NCI-H345 treated with DMSO at 0.1 percent for 48 hours (cell line): ENCODE data around the gene MTCL3.

Source experiments
- DNase-seq: peaks from one replicate; lab custom pipeline; 2025; ENCODE audit not compliant: unreplicated experiment; lab: John Stamatoyannopoulos, UW

MTCL3 gene

DNA sequence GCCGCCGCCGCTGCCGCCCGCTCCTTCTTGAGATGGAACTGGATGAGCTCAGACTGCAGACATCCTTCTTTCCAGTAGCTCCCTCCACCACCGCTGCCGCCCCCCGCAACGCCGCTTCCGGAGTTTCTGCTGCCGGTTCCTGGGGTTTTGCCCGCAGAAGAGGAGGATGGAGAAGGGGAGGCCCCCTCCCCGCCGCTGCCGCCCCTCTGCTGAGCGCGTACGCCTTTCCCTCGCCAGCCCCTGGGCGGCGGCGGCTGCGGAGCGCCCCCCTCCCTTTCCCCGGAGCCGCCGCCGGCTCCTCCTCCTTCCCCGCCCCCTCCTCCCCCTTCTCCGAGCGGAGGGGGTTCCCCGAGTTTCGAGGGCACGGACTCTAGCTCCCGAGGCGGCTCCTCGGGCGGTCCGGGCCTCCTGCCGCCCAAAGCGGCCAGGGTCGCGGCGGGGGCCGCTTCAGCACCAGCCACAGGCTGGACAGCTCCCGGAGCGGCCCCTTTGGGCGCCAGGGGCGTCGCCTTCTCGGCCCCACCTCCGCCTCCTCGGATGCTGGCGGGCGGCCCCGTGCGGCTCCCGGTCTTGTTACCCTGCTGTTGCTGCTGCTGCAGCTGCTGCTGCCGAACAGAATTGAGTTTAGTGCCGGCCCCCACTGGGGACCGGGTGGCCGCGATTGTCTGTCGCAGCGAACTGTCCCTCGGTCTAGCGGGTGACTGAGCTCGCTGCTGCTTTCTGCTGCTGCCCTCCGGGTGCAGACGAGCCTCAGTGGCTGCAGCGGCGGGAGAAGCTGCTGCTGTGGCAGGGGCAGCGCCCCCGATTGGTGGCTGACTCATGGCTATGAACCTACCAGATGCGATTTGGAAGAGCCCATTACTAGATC, 3.1 kb downstream of the MTCL3 start:
- peak; percentile 89 for DNase-seq

DNA sequence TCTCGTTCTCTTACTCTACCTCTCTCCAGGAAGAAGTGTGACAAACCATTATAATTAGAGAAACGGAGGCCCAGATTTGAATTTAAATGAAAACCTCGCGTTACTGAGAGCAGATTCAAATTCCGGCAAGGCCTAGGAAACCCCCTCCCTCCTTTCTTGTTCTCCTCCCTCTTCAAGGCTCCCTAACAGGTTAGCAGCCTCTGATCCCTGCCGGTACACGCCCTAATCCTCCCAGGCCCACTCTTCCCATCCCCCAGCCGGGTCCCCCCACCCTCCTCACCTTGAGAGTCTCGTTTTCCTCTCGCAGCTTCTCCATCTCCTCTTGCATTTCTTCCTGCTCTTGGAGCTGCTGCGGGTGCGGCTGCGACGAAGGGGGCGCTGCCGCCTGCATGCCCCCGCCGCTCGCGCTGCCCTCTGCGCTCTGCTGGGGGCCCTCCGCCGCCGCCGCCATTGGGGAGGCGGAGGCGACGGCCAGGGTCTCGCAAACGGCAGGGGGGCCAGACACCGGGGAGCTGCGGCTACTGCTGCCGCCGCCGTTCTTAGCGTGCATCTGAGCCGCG, 3.8 kb downstream of the MTCL3 start:
- DNase-seq: no peak

DNA sequence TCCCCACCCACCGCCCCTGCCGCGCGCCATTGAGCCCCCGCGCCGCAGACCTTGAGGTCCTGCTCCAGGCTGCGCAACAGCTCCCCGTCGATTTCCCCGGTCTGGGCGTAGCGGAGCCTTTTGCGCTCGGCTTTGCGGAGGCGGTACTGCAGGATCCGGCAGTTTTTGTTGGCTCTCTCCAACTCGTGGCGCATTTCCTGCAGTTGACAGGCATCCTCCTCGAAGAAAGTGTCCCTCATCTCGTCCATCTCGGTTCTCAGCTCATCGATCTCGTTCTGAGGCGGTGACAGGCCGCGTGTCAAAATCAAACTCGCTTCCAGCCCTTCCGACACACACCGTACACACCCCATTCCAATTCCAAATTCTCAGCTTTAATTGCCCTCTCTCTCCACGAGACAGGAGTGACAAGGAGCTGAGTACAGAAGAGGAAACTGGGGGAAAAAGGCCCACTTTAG, 4.3 kb downstream of the MTCL3 start:
- no peak for DNase-seq

DNA sequence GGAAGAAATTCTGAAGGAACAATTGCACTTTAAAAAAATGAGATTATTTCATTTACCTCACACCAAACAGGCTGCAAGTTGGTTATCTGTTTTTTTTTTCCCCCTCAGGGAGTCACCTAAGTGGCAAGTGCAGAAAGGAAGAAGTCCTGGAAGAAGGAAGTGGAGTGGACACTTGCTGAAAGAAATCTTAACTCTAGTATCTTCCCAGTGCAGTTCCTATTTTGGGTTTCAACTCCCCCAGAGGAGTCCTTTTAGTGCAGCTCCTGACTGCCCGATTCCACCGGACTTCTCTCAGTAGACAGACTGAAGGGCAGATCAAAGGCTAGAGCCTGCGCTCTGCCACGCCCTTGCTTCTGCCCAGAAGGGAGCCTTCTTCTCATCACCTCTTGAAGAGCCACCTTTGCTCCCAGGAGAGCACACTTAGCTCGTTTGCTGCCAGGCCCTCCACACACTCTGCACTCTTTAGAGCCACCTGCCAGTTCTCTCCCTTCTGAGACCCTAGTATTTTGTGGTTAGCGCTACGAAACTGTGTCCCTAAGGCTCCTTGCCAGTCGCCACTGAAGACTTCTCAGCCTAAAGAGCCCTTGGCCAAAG, 4.9 kb downstream of the MTCL3 start:
- DNase-seq: no peak

DNA sequence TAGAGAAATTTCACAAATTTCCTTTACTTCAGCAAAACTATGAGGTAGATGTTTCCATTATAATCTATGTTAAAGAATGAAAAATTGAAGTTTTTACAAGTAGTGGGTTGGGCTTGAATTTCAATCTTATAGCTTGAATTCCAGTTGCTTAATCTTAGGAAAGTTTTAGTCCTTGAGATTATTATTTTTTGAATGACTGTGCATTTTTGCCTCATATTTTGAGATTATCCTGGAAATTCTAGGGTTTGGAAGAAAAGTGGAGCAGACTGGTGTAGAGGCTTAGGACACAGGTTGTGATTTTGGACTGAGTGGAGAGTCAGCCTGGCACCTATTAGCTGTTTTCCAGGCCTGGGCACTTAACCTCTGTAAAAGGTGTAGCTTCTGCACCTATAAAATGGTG, 5.7 kb downstream of the MTCL3 start:
- DNase-seq: no peak

DNA sequence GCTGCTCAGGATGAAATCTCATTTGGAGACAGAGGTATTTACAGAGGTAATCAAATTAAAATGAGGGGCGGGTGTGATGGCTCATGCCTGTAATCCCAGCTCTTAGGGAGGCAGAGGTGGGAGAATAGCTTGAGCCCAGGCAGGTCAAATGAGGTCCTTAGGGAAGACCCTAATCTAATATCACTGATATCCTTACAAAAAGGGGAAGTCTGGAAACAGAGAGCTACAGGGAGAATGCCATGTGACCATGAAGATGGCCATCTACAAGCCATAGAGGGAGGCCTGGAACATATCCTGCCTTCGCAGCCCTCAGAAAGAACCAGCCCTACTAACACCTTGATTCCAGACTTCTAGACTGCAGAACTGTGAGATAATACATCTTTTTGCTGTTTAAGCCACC, 8.3 kb downstream of the MTCL3 start:
- DNase-seq: no peak

DNA sequence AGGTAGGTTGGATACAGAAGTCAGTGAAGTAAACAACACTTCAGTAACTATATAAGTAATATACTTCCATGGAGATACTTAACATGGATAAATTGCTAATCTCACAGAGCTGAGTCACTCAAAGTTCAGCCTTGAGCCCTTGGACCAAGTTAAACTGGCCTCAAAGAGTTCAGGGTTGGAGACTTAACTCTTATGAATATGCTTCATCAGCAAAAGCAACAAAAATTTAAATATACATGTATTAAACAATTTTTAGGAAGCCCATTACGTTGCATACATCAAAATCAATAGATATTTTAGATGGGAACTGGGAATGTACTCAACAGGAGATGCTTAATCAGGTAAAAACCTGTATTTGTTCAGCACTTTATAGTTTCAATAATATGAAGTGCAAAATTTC, 12.2 kb downstream of the MTCL3 start:
- DNase-seq: no peak

DNA sequence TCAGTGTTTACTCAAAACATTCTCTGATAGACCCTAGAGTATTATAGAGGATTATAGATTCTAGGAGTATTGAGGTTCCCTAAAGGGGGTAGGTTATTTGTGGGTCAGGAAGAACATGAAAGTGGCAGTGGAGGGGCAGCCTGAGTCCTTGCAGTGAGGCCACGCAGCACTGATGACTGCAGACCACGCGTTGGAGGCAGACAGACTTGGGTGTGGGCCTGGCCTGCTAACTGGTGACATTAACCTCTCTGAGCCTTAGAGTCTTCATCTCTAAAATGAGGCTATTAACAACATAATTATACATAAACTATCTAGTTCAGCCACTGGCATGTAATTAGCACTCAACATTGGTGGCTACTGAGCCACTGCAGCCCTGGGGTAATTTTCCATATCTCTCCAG, 16.1 kb downstream of the MTCL3 start:
- no peak for DNase-seq

DNA sequence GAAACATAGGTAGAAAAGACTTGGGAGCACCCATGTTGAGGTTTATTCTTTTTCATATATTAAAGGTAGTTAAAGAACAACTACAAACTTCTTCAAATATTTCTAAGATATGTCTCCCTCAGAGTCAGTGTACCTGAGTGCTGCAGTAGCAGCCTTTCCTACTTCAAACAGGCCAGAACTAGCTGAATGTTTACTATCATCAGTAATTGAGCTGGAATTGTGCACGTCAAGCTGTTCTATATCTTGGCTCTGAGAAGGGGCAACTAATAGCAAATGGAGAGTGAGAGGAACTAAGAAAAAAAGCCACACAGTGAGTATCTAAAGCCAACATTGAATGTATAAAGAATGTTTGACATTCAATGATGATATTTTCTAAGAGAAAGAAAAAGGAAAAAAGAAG, 21.7 kb downstream of the MTCL3 start:
- no peak for DNase-seq

DNA sequence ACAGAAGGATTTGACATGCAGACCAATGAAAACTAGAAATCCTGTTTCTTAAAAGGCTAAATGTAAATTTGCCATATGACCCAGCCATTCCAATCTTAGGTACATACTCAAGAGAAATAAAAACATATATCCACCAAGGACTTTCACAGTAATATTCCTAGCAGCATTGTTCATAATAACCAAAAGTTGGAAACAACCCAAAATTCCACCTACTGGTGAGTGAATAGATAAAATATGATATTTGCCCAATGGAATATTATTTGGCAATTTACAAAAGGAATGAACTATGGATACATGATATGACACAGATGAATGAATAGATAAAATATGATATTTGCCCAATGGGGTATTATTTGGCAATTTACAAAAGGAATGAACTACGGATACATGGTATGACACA, 22.7 kb downstream of the MTCL3 start:
- no peak for DNase-seq

DNA sequence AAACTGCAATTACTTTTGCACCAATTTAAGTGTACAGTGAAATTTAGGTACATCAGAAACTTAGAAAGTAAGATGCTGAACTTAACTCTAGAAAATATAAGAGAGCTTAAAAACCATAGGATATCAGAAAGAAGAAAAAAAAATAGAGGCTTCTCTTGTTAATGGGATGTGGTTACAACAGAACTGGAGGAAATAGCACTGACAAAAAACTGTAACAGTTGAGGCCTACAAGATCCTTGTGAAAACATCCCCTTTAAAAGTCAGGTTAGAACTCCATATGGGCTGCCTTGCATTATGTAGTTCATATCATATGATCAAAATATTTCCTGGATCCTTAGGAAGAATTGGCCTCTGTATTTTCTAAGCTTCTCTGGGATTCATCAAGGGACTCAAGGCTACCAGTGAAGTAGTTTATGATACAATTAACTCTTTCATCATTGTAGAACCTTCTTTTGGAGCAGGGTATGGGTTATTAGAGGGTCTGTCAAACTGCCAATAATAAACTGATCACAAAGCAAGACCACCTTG, 24.8 kb downstream of the MTCL3 start:
- no peak for DNase-seq

DNA sequence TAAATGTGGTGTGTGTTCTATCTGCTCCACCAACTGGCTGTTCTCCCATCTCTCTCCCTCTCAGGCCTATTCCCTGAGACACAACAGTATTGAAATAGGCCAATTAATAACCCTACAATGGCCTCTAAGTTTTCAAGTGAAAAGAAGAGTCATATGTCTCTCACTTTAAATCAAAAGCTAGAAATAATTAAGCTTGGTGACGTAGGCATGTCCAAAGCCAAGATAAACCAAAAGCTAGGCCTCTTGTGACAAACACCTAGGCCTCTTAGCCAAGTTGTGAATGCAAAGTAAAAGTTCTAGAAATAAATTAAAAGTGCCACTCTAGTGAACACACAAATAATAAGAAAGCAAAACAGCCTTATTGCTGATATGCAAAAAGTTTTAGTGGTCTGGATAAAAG, 29.9 kb downstream of the MTCL3 start:
- no peak for DNase-seq

DNA sequence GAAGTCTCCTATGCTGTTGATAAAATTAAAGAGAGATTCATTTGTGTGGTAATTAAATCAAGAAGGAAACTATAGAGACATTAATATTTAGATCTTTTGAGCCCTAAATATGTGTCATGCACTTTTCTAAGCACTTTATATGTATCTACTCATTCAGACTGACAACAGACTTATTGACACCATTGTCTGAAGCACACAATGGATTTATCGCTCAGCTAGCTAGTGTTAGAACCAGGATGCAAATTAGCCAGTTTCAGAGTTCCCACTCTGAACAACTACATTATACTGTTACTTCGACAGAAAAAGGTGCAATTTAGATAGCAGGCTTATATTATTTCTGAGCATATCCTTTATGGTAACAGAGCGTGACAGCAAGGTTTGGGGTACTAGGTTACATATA, 32.2 kb downstream of the MTCL3 start:
- DNase-seq: no peak

DNA sequence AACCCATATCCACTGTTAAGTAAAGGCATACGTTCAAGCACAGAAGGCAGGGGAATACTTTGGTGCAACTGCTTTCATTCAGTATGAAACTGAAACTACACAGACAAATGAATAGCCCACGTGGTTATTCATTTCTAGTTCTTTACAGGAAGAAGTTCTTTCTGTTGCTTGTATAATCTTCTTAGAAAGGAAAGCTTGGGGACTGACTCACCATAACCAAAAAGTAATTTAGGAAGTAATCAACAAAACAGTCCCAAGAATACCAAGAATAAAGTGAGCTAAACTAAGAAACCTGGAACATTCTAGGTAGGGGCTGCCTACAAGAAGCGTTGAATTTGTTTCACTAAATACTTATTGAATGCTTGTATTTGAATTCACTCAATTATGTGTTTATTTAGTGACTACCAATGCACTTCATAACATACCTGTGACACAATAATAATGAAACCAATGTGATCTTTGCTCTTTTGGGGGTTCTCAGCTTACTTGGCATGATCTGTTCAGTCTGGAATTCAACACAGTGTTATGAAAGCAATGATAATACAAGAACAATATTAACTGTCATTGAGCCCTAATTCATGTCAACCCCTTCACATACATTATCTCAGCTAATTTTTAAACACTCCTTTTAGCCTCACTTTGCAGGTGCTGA, 34.8 kb downstream of the MTCL3 start:
- no peak for DNase-seq

DNA sequence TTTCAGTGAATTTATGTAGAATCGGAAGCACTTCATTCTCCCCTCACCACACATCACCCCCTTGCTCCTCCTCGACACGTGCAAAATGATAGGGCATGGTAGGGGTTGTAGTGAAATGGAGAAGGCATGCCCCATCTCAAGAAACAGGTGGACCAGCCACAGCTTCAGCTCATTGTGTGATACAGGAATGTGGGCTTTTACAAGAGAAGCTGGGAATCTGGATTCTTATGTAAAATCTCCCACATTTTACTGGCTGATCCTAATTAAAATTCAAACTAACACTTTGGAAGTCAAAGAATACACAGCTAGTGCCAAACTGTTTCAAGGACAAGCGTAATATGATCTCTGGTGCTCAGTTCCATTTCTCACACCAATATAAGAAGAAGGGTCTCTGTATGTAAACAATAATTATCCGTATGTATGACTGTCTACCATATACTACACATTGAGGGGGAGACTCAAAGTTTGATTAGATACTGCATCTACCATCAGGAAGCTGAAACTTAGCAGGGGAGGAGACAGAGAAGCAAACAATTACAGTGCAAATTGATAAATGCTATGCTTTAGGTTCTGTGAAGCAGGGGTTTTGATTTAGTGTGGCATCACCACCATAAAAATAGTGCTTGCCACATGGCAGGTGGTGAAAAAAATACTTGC, 35.6 kb downstream of the MTCL3 start:
- no peak for DNase-seq

DNA sequence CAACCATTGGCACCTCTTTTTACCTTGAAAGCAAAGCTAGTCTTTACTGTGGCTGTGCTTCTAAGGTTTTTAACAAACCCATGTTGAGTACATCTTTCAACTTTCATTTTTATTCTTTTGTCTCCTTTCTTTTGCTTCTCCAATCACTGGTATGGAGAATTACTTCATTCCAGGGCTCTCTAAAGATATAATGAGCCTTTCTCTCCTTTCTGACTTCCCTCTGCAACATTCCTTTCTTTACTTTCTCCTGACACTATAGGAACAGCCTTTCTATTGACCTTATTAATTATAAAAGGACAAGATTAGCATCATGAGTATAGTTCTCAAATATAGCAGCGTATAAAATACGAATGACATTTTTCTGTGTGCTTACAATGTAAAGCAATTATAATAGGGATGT, 36.8 kb downstream of the MTCL3 start:
- DNase-seq: no peak

DNA sequence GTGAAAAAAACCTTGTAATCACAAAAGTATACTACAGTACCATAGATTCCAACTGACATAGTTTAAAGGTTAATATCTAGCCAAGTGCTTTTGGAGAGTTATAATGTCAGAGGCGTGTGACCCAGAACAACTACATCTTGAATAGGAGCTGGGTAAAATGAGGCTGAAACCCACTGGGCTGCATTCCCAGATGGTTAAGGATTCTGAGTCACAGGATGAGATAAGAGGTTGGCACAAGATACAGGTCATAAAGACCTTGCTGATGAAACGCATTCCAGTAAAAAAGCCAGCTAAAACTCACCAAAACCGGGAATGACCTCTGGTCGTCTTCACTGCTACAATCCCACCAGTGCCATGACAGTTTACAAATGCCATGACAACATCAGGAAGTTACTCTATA, 37.5 kb downstream of the MTCL3 start:
- no peak for DNase-seq

DNA sequence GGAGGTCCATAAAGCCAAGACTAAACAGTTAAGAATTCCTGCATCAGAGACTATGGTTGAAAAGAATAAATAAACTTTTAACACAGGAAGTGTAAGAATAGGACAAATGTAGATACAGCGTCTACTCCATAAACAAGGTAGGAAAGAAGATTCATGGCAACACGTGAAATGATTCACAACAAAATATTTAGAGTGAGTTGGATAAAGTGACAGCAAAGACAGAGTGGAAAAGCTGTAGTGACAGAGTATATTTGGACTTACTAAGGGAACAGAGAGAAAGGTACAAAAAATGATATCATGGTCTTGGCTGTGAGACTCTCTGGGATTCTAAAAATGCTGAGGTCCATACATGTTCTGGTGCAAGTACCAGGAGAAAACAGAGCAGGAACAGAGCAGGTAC, 38.0 kb downstream of the MTCL3 start:
- DNase-seq: no peak

DNA sequence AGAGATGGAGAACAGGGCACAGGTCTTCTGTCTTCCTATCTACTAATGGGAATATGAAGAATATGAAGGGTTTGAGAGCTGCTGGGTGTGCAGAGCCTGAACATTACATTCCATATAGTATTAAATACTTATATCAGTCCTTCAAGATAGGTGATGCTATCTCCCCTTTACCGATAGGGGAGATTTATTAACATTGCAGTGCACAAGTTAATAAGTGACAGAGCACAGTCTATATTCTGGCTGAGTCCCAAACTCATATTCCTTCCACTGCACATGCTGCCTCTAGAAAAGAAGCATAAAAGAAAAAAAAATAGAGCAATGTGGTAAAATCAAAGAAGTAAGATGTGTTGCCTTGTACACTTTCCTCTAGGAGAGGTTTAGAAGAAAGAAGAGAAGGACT, 41.5 kb downstream of the MTCL3 start:
- no peak for DNase-seq

DNA sequence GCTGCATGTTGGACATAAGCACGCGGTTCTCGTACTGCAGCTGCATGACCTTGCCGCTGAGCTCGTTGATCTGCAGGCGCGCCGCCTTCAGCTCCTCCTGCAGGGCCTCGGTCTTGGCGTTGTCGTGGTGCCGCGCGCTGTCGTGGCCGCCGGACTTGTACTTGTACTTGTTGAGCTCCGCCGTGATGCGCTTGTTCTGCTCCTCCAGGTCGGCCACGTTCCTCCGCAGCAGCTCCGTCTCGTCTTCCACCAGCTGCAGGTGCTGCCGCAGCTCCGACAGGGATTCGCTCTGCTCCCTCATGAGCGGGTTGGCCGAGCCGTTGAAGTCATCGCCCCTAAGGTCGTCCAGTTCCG, 43.3 kb downstream of the MTCL3 start:
- DNase-seq: no peak

DNA sequence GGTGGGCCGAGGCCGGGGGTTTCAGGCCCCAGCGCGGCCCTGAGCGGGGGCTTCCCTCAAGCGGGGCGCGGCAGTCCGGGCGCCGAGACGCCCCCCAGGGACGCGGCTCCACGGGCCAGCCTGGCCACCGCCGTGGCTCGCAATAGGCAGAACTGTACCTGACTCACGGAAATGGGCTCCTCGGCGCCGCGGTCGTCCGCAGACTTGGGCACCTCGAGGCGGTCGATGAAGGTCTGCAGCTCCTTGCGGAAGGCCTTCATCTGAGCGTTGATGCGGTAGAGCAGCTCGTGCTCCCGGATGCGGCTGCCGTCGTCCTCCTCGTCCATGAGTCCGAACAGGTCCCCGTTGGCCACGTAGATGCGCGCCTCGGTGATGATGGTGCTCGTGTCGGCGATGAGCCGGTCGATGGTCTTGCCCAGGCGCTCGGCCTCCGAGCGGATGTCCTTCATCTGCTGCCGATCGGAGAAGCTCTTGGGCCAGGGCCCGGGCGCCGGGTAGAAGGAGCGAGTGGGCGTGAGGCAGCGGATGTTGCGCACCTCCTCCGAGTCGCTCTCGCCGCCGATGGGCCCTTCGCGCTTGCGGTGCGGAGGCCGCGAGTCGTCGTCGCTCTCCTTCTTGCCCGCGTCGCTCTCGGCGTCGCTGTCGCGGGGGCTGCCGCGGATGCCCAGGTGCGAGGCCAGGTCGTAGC, 43.9 kb downstream of the MTCL3 start:
- no peak for DNase-seq
